Measurements from ENCODE around the gene VPS4A. TPM values are rescaled to one million over a fixed set of nuclear protein-coding genes. Genes with fewer than 3 reads are reported as not detected.
A peak's percentile ranks its signal among the peaks of the same experiment; 100 is the strongest.
"Not testable (repeated sequence)": the region's sequence is repeated elsewhere in the genome, so short reads cannot be mapped to it uniquely, and the experiment has no call there.

VPS4A gene
- total RNA-seq, 1 experiment from 2014 or later, result 25.5 TPM

DNA sequence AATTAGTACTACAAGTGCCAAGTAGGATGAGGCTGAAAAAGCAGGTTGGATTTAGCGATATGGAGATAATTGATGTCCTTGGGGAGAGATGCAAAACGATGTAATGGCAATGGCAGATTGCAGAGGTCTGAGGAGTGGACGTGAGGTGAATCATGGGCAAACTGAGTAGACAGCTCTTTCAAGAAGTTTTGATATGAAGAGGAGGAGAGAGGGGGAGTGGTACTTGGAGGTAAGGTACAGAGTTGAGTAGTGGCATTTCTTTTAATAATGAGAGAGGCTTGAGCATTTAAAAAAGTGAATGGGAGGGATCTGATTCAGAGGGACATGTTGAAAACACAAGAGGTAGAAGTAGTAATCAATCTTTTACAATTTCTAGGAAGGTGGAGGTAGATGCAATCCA is 17.7 kb upstream of the VPS4A start:
- H3K27me3 ChIP-seq, result no peaks in the 10 kb centered on the region
- H3K4me1 ChIP-seq, result no peaks in the 10 kb centered on the region
- H3K9me3 ChIP-seq (replicated peaks), result no peaks in the 10 kb centered on the region
- no peak for DNase-seq
- no peak overlapping the region for H3K4me3 ChIP-seq
- H3K36me3 ChIP-seq, result no peaks in the 10 kb centered on the region
- H3K27ac ChIP-seq, result no peak overlapping the region

DNA sequence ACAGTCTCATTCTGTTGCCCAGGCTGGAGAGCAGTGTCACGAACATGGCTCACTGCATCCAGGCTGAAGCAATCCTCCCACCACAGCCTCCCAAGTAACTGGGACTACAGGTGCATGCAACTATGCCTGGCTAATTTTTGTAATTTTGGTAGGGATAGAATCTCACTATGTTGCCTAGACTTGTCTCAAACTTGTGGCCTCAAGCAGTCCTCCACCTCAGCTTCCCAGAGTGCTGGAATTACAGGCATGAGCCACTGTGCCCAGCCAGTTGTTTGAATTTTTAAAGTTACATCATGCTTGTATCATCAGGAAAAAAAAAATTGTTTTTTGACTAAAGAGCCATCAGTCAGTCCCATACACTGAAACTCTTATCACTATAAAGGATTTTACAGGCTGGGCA is 17.1 kb upstream of the VPS4A start:
- no peak for DNase-seq
- H3K36me3 ChIP-seq, result no peaks in the 10 kb centered on the region
- no peak overlapping the region for H3K27ac ChIP-seq
- no peaks in the 10 kb centered on the region for H3K4me1 ChIP-seq
- no peaks in the 10 kb centered on the region for H3K9me3 ChIP-seq (replicated peaks)
- no peak overlapping the region for H3K4me3 ChIP-seq
- H3K27me3 ChIP-seq, result no peaks in the 10 kb centered on the region

DNA sequence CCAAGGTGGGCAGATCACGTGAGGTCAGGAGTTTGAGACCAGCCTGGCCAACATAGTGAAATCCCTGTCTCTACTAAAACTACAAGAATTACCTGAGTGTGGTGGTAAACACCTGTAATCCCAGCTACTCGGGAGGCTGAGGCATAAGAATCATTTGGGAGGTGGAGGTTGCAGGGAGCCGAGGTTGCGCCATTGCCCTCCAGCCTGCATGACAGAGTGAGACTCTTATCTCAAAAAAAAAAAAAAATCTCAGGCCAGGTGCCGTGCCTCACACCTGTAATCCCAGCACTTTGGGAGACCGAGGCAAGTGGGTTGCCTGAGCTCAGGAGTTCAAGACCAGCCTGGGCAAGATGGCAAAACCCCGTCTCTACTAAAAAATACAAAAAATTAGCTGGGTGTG is 14.4 kb upstream of the VPS4A start:
- not testable (repeated sequence) for H3K4me1 ChIP-seq; H3K27ac ChIP-seq; H3K27me3 ChIP-seq; H3K9me3 ChIP-seq (replicated peaks); DNase-seq; H3K4me3 ChIP-seq; H3K36me3 ChIP-seq

DNA sequence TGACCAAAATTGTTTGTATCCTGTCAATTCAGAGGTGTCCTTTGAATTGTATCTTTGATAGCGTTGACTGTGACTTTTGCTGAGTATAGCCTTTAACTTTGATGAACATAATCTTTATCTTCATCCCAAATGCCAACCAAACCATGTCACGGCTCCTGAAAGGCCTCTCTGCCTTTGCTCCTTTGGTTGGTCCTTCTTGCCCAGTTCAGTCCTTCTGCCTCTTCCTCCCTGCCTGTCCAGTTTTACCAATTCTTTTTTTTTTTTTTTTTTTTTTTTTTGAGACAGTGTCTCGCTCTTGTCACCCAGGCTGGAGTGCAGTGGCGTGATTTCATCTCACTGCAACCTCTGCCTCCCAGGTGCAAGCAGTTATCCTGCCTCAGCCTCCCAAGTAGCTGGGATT is 12.9 kb upstream of the VPS4A start:
- Histone ChIP-seq H3K4me3 (no peak overlapping the region), H3K36me3 (no peaks in the 10 kb centered on the region), H3K9me3 (replicated peaks) (no peaks in the 10 kb centered on the region), H3K4me1 (no peaks in the 10 kb centered on the region), H3K27me3 (no peaks in the 10 kb centered on the region), H3K27ac (no peak overlapping the region)
- DNase-seq, result no peak

DNA sequence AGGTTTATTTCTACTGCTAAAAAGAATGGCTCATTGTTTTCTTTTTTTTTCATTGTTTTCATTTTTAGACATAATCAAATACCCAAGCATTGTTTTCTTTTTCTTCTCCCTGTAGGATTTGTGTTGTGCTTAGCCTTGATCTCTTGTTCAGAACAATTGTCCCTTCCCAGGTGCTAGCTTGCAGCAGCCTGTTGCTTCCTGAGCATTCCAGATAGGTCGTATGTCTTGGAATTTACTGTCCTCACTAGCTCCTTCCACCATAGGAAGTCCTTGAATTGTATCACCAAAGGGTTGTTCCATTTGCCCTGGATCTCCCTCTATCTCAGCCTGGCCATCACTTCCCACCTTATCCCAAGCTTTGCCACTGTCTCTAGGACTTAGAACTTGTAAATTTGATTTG is 10.0 kb upstream of the VPS4A start:
- no peaks in the 10 kb centered on the region for H3K27me3 ChIP-seq
- no peak overlapping the region for H3K27ac ChIP-seq
- no peak overlapping the region for H3K4me3 ChIP-seq
- DNase-seq, result no peak
- H3K9me3 ChIP-seq (replicated peaks), result no peaks in the 10 kb centered on the region
- no peaks in the 10 kb centered on the region for H3K36me3 ChIP-seq
- no peaks in the 10 kb centered on the region for H3K4me1 ChIP-seq

DNA sequence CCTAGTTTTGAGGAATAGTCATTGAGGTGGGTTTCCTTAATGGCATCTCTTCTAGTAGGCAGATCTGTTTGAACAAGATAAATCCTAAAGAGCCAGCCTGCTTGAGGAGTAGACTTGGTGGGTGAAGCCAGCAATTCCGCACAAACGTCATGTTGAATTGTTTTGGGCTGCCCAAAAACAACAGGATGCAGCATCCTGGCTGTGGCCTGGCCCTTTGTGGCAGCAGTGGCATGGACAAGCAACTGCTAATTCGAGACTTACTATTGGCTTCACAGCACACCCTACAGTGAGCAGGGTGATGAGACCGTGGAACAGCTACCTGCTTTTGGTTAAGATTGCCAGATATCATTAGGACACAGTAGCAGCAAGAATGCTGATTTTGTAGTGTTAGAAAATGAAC is 9.3 kb upstream of the VPS4A start:
- Histone ChIP-seq H3K36me3 (no peaks in the 10 kb centered on the region), H3K9me3 (replicated peaks) (no peaks in the 10 kb centered on the region), H3K27ac (no peak overlapping the region), H3K4me3 (no peak overlapping the region), H3K27me3 (no peaks in the 10 kb centered on the region), H3K4me1 (no peaks in the 10 kb centered on the region)
- DNase-seq, result no peak

DNA sequence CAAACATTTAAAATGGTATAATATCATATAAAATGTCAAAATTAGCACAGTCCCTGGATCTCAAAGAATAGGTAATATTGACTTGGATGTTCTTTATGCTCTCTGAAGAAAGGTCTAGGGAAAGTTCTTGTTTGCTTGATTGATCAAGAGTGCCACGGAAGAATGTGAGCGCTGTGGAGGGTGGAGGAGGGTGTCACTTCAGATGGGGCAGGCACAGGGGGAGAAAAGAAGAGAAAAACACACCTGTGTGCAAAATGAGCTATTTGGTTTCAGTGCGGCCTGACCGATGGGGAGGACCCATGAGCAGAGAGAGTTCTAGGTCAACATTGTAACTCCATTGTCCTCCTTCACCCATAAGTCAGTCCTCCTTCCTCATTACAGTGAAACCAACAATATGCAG is 8.8 kb upstream of the VPS4A start:
- Histone ChIP-seq H3K4me1 (no peaks in the 10 kb centered on the region), H3K27ac (no peak overlapping the region), H3K27me3 (no peaks in the 10 kb centered on the region), H3K36me3 (no peaks in the 10 kb centered on the region), H3K4me3 (no peak overlapping the region), H3K9me3 (replicated peaks) (no peaks in the 10 kb centered on the region)
- no peak for DNase-seq

DNA sequence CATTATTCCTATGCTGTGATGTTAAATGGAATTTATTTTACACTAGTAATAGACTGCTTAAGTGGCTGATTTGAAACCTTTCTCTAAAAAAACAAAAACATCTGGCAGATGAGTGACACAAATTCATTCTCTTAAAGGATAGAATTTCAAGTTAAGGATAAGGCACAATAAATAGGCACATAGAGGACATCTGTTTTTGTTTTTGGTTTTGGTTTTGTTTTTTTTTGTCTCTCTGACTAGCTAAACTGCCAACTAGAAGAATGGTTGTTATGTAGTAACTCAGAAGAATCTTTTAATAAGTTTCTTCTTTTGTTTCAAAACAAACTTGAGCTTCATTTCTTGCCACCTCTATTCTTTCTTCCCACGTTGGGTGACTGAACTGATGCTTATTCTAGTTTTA is 5.1 kb upstream of the VPS4A start:
- Histone ChIP-seq H3K9me3 (replicated peaks) (no peaks in the 10 kb centered on the region), H3K27ac (no peak overlapping the region), H3K36me3 (no peaks in the 10 kb centered on the region), H3K27me3 (no peaks in the 10 kb centered on the region), H3K4me1 (no peaks in the 10 kb centered on the region), H3K4me3 (no peak overlapping the region)
- DNase-seq, result no peak

DNA sequence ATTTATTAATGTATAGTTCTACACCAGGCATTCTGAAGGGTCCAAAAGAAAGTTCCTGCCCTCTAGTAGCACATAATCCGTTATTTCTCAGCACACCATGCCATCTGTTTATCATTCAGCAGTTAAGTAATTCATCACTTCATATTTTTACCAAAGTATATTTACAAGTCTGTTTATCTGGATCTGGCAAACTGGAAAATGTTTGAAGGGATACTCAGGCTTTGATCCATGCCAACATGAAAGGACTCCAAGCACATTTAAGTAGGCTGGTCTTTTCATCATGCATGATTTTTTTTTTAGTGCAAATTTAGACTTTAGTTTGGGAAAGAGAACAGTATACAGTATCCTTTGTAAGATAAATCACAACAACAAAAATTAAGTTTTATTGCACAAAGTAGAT is 4.1 kb upstream of the VPS4A start:
- no peaks in the 10 kb centered on the region for H3K4me1 ChIP-seq
- DNase-seq, result no peak
- no peaks in the 10 kb centered on the region for H3K9me3 ChIP-seq (replicated peaks)
- H3K36me3 ChIP-seq, result no peaks in the 10 kb centered on the region
- H3K4me3 ChIP-seq, result no peak overlapping the region
- no peaks in the 10 kb centered on the region for H3K27me3 ChIP-seq
- H3K27ac ChIP-seq, result no peak overlapping the region

DNA sequence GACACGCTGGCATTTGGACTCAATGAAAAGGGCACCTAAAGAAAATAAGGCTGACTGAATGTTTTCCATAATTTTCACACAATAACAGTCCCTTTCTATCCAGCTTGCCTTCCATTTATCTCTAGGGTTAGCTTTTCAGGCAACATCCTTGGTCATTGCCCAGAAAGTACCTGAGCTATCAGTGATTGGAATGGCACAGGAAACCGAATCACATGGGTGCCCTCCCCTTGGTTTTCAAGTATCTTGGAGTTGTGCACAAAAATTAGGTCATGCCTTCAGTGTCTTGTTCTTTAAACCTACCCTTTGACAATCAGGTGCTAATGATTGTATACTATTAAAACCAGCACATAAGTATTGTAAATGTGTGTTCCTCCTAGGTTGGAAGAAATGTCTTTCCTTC is 3.3 kb upstream of the VPS4A start:
- no peaks in the 10 kb centered on the region for H3K36me3 ChIP-seq
- no peak for DNase-seq
- no peaks in the 10 kb centered on the region for H3K9me3 ChIP-seq (replicated peaks)
- no peaks in the 10 kb centered on the region for H3K4me1 ChIP-seq
- no peak overlapping the region for H3K27ac ChIP-seq
- H3K4me3 ChIP-seq, result no peak overlapping the region
- H3K27me3 ChIP-seq, result no peaks in the 10 kb centered on the region

DNA sequence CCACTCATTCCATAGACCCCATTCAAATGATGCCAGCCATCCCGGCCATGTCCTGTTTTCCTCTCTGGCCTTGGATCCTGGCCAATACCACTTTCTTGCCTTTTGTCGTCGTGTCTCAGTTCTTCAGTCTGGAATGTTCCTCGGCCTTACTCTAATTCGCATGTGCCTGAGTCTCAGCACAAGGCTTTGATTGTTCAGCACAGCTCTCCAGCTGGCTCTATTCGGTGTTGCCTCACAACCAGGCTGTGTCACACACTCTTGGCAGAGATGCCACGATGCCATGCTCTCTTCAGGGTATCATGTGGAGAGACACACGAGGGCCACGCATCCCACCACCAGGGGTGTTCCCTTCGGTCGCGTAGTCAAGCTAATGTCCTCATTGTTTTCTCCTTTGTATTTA is 1.8 kb upstream of the VPS4A start:
- no peaks in the 10 kb centered on the region for H3K9me3 ChIP-seq (replicated peaks)

DNA sequence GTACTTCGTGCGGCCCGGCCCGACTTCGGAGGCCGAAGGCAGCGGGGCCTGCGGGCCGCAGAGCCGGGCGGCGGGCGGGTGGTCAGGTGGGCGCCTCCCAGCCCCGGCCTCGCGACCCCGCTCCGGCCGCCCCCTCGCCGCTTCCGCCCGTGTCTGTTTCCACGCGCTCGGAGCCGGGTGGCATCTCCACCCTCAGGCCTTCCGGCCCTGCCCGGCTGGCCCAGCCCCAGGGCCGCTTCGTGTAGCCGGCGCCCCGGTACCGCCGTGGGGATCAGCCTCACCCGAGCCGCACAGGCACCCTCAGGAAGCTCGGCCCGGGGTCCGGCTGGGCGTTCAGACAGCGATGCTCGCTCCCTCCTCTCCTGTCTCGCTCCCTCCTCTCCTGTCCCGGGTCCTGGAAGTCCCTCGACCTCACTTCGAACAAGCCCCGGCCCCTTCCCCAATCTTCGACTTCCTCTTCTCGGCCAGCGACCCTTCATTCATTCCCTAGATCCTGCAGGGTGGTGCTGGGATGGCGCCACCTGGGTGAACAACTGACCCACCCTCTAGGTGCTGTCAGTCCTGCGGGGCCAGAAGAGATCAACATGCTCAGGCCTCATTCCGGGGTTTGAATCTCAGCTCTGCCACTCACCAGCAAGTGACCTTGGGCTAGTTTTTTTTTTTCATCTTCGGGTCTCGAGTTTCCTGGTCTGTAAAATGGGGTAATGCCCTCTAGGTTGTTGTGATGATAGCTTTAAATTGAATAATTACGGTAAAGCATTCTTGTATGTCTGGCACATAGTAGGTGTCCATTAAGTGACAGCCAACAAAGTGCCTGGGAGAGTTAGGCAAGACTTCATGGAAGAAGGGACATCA is 610 bp downstream of the VPS4A start:
- peak; percentile 38 to 40 for DNase-seq
- peak overlapping the region; percentile 98 for H3K4me3 ChIP-seq
- H3K27me3 ChIP-seq, result no peaks in the 10 kb centered on the region
- no peak overlapping the region; the same call in 1 of the 2 replicates for H3K27ac ChIP-seq
- H3K9me3 ChIP-seq (replicated peaks), result no peaks in the 10 kb centered on the region
- peaks cover 7% of the 10 kb centered on the region; the same call in 1 of the 2 replicates for H3K36me3 ChIP-seq
- no peaks in the 10 kb centered on the region for H3K4me1 ChIP-seq

More for the DNA sequence above, 1.8 kb upstream of the VPS4A start:
- no peak overlapping the region for H3K4me3 ChIP-seq
- H3K27ac ChIP-seq, result no peak overlapping the region
- no peak for DNase-seq
- 0 out of 2 replicates have a peak, but pooled peaks cover 4% of the 10 kb centered on the region for H3K36me3 ChIP-seq
- H3K4me1 ChIP-seq, result no peaks in the 10 kb centered on the region
- H3K27me3 ChIP-seq, result no peaks in the 10 kb centered on the region

DNA sequence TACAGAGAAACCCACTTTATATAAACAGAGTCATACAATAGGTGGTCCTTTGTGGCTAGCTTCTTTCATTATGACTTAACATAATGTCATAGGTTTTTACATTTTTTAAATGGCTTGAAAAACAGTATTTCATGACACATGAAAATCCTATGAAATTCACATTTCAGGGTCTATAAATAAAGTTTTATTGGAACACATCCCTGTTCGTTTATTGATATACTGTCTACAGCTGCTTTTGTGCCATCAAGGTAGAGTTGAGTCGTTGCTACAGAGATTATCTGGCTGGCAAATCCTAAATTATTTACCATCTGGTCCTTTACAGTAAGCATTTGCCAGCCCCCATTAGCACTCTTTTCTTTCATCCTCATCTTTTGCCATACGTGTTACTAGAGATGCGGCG is 2.3 kb downstream of the VPS4A start:
- no peaks in the 10 kb centered on the region for H3K9me3 ChIP-seq (replicated peaks)
- H3K4me1 ChIP-seq, result no peaks in the 10 kb centered on the region
- H3K27ac ChIP-seq, result no peak overlapping the region
- DNase-seq, result no peak
- peaks cover 7% of the 10 kb centered on the region; the same call in 1 of the 2 replicates for H3K36me3 ChIP-seq
- H3K27me3 ChIP-seq, result no peaks in the 10 kb centered on the region
- H3K4me3 ChIP-seq, result no peak overlapping the region

DNA sequence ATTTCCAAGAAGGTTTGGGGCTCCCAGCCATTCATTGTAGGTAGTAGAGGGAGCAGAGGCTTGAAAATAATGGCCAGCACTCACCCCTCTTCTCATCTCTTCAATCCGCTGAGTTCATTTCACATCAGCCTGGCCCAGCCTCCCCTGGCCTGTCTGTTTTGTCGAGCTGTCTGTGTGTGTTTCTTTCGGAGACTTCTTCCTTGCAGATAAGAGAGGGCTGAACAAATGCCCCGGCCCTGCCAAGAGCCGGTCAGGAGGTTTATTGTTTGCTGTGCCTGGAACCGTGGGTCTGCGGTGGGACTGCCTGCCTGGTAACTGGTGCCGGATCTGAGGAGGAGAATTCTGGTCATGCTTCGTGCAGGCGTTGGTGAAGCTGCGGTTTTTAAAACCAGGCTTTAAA is 3.4 kb downstream of the VPS4A start:
- no peaks in the 10 kb centered on the region for H3K9me3 ChIP-seq (replicated peaks)
- peaks cover 12% of the 10 kb centered on the region; the same call in 1 of the 2 replicates for H3K36me3 ChIP-seq
- DNase-seq, result no peak
- no peak overlapping the region for H3K4me3 ChIP-seq
- no peaks in the 10 kb centered on the region for H3K27me3 ChIP-seq
- no peak overlapping the region for H3K27ac ChIP-seq
- no peaks in the 10 kb centered on the region for H3K4me1 ChIP-seq

DNA sequence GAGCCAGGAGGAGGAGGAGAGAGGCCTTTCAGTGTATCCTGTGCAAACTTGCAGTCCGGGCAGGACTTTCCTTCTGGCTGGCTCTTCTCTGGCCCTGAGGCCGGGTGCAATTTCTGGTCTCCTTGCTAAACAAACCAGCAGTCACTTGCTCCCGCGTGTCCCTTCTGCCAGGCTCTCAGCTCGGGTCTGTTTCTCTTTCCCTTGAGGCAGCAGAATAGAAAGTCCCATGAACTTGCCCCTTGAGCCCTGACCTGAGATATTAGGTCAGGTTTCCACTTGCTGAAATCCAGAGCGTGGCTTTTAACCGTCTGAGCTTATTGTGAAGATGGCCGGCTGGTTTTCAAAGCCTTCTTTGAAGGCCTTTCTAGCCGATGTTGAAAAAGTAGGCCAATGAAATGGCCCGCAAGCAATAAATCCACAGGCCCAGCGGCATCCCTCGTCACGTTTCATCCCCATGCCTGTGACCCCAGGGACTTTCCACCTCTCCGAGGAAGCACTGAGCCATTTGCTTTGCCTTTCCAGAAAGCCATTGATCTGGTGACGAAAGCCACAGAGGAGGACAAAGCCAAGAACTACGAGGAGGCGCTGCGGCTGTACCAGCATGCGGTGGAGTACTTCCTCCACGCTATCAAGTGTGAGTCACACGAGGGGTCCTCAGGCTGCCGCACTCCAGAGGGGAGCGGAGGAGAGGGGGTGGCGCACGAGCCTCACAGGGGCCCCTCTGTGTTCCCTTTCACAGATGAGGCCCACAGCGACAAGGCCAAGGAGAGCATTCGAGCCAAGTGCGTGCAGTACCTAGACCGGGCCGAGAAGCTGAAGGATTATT is 4.5 kb downstream of the VPS4A start:
- Histone ChIP-seq H3K27ac (no peak overlapping the region), H3K36me3 (peaks cover 15% of the 10 kb centered on the region; the same call in 1 of the 2 replicates), H3K27me3 (no peaks in the 10 kb centered on the region), H3K9me3 (replicated peaks) (no peaks in the 10 kb centered on the region), H3K4me3 (no peak overlapping the region), H3K4me1 (no peaks in the 10 kb centered on the region)
- DNase-seq, result no peak
